ENCODE data around the gene MYBBP1A.

GRCh38 chr17:4602041-4602440 lies 46.9 kb upstream of the MYBBP1A start:
- TF ChIP-seq CTCF (IDR thresholded peaks at IDR 0.05 in 8 of 11, conservative IDR thresholded peaks at IDR 0.05 in 3 of 11) (no peak), POLR2AphosphoS5 (IDR thresholded peaks at IDR 0.05) (no peak)
